Iris pigment epithelial cell (primary cell): ENCODE data around the gene C12orf56.
"Not testable (repeated sequence)": the region's sequence is repeated elsewhere in the genome, so short reads cannot be mapped to it uniquely, and the experiment has no call there.

ENCODE experiments used
- DNase-seq: peaks from one replicate; pipeline ENCODE4 v3.0.0-alpha.2; 2011; ENCODE audit warnings: low read depth

The C12orf56 gene

GRCh38 chr12:64387197-64387816 is 3.3 kb downstream of the C12orf56 start:
- DNase-seq, result no peak

- DNase-seq, result peak; percentile 54
Measured at GRCh38 chr12:64385468-64385867, 5.1 kb downstream of the C12orf56 start.

GRCh38 chr12:64385019-64385418 is 5.5 kb downstream of the C12orf56 start:
- DNase-seq, result no peak

- DNase-seq, result no peak
Measured at GRCh38 chr12:64383675-64384074, 6.9 kb downstream of the C12orf56 start.

GRCh38 chr12:64362721-64363305 is 27.7 kb downstream of the C12orf56 start:
- DNase-seq, result no peak

GRCh38 chr12:64361173-64361572 is 29.4 kb downstream of the C12orf56 start:
- not testable (repeated sequence) for DNase-seq

GRCh38 chr12:64356209-64356608 is 34.3 kb downstream of the C12orf56 start:
- not testable (repeated sequence) for DNase-seq

- DNase-seq, result no peak
Measured at GRCh38 chr12:64352181-64352580, 38.4 kb downstream of the C12orf56 start.

- no peak for DNase-seq
Measured at GRCh38 chr12:64351265-64351664, 39.3 kb downstream of the C12orf56 start.

GRCh38 chr12:64347630-64348029 is 42.9 kb downstream of the C12orf56 start:
- no peak for DNase-seq

- DNase-seq, result not testable (repeated sequence)
Measured at GRCh38 chr12:64344631-64345030, 45.9 kb downstream of the C12orf56 start.

- DNase-seq, result not testable (repeated sequence)
Measured at GRCh38 chr12:64340546-64340945, 50.0 kb downstream of the C12orf56 start.

GRCh38 chr12:64335886-64336466 is 54.6 kb downstream of the C12orf56 start:
- no peak for DNase-seq

- DNase-seq, result no peak
Measured at GRCh38 chr12:64332938-64333337, 57.6 kb downstream of the C12orf56 start.

- DNase-seq, result no peak
Measured at GRCh38 chr12:64332296-64332695, 58.3 kb downstream of the C12orf56 start.

- DNase-seq, result not testable (repeated sequence)
Measured at GRCh38 chr12:64329031-64329710, 61.4 kb downstream of the C12orf56 start.

- DNase-seq, result no peak
Measured at GRCh38 chr12:64325055-64325454, 65.5 kb downstream of the C12orf56 start.

GRCh38 chr12:64323476-64324225 is 66.9 kb downstream of the C12orf56 start:
- peak; percentile 57 for DNase-seq

- DNase-seq, result no peak
Measured at GRCh38 chr12:64323006-64323405, 67.6 kb downstream of the C12orf56 start.

GRCh38 chr12:64320611-64321010 is 69.9 kb downstream of the C12orf56 start:
- DNase-seq, result no peak

- not testable (repeated sequence) for DNase-seq
Measured at GRCh38 chr12:64319540-64320225, 70.9 kb downstream of the C12orf56 start.

- peak; percentile 51 for DNase-seq
Measured at GRCh38 chr12:64318605-64319004, 72.0 kb downstream of the C12orf56 start.
